M059J (cell line): Measurements from ENCODE around the gene EIF3K. TPM values are rescaled to one million over a fixed set of nuclear protein-coding genes. Genes with fewer than 3 reads are reported as not detected.

ENCODE experiments used
- DNase-seq: peaks from one replicate; pipeline ENCODE4 v3.0.0-alpha.2; 2012; ENCODE audit warnings: low read depth
- total RNA-seq: library from RNA; depleted of rRNA; stranded (reverse); fragments of >200 nt; shearing (Covaris generic); gene quantifications from 2 replicates; pipeline ENCODE4 v1.2.3, GENCODE V29; 2014

The EIF3K gene
- total RNA-seq, 1 experiment from 2014 or later, result 615 TPM

- DNase-seq, result peak; percentile 94
These were observed 47.1 kb downstream of the EIF3K start for GRCh38 chr19:38665950-38666662.

DNA sequence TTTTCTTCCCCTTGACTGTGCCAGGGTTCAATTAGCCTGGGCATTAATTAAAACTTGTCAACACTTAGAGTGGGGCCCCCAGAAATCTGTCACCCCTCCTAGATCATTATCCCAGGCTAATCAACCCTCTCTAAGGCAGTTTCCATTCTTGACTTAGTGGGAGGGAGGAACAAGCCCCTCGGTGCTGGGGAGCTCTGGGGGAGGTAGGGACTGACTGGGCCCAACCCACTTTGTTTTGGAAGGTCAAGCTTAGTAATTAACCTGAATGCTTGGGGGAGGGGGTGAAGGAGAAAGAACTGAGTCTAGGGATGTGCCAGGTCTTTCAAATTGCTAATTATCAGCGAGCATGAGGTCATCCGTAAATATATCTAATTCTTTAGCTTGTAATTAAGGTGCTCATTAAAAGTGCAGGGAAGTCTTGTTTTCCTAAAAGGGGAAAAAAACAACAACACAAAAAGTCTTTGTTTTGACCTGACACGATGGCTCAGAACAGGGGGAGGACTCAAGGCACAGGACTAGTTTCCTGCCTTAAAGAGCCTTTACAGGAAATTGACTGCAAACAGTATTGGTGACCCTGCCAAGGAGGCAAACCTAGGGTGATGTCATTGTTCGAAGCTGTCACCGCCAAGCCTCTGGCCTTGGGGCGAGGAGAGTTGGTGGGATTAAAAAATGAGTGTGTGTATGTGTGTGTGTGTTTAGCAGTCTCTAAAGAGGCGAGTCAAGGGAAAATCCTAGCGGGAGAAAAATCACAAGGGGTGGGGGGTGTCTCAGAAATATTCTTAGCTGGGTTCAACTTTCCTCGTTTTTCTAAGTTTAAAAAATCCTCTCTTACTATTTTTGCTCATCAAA is 47.9 kb downstream of the EIF3K start:
- peak; percentile 96 for DNase-seq

GRCh38 chr19:38667661-38668171 is 48.7 kb downstream of the EIF3K start:
- peak; percentile 90 for DNase-seq

DNA sequence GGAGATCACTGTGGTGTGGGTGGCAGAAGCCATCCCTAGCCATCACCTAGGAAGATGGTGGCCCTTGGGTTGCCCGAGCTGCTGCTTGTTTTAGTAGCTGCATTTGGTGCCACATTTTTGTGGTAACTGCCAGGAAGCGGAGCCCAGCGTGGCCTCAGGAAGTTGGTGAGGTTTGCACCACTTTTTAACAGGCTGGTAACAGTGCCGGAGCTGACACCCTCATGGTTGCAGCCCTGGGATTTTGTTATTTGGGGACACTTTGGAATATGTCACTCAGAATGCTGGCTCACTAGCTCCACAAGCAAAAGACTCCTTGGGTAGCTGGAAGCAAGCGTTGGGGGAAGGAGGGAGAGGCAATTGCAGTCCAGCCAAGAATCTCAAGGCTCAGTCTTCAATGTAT is 50.6 kb downstream of the EIF3K start:
- peak; percentile 70 for DNase-seq

DNA sequence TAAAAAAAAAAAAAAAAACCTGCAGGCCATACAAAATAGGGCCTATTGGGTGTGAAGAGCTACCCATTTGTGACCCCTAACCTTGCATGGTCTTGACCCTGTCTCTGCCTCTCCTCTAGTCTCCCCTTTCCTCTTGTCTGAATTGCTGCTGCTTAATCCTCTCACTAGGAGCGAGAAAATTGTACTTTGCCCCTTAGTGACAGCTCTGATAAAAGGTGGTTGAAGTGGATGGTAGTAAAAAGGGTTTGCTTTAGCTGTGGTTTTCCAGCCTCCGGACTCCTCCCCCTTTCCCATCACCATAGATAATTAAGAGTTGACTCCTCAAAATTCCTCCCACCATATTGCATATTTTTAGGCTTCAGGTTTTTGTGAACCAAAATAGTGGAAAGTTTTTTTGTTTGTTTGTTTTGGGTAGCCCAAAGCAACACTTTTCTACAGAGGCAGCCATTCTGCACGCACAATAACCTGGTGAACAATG is 52.0 kb downstream of the EIF3K start:
- peak; percentile 72 for DNase-seq

DNA sequence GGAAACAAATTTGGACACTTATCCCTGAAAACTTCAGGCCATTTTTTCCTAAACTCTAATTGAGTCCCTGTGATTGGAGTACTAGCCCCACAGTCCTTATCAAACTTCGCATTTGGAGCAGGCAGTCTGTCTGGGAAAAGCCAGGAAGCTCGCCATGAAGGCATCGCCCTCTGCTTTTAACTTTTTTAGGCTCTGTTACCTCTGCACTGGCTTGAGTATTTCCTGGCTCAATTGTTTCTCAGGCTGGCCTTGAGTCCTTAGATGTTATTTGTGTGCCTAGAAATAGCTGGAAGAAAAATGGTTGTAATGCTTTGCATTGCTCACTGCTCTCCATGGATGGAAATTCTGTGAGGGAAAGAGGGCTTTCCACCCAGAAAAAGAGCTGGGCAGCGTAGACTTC is 52.7 kb downstream of the EIF3K start:
- DNase-seq, result no peak

GRCh38 chr19:38673030-38673429 is 54.0 kb downstream of the EIF3K start:
- no peak for DNase-seq

GRCh38 chr19:38674388-38675171 is 55.6 kb downstream of the EIF3K start:
- no peak for DNase-seq

- no peak for DNase-seq
These were observed 56.6 kb downstream of the EIF3K start for GRCh38 chr19:38675611-38676010.

DNA sequence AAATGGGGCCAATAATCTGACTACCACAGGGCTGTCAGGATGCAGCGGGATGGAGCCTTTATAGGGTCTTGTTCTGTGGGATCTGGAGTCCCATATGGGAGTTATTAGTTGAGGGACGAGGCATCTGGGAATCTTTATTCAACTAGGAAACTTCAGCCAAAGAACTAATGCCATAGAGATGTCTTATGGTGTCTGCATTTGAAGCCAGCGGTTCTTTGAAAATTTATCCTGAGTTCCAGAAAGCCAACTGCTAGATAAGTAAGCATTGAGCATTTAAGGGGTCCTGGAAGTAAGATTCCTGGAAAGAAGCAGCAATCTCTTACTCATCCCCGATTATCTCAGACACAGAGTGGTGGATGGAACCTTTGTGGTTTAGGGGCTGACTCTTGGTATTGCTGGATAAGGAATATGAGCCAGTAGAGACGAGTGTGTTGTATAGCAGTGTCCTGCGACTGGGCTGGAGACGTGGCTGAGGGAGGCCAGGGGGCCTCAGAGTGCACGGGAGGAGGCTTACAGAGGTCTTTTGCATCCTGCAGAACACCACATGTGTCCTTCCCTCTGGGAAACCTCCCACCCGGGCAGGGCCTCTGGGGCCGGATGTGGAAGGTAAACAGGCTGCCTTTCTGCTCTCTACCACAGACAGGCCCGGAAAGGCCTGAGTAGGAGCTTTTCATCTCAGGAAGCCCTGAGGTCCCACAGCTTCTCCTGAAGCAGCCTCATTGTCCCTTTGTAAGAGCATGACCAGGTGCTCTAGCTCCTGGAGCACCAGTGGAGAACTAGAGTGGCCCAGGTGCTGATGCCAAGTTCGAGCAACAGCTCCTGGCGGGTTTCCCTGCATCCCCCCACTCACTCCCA is 57.3 kb downstream of the EIF3K start:
- DNase-seq, result no peak

GRCh38 chr19:38676878-38677646 is 58.1 kb downstream of the EIF3K start:
- no peak for DNase-seq

GRCh38 chr19:38678217-38678890 is 59.4 kb downstream of the EIF3K start:
- DNase-seq, result no peak

GRCh38 chr19:38678891-38679494 is 60.0 kb downstream of the EIF3K start:
- no peak for DNase-seq

GRCh38 chr19:38679839-38680238 is 60.9 kb downstream of the EIF3K start:
- peak; percentile 73 for DNase-seq

GRCh38 chr19:38682195-38682867 is 63.3 kb downstream of the EIF3K start:
- DNase-seq, result no peak

GRCh38 chr19:38682872-38683392 is 63.9 kb downstream of the EIF3K start:
- peak; percentile 73 for DNase-seq

- peak; percentile 100 for DNase-seq
These were observed 64.5 kb downstream of the EIF3K start for GRCh38 chr19:38683393-38684077.
